ENCODE results near the gene GID8. TPM values are rescaled to one million over a fixed set of nuclear protein-coding genes. Genes with fewer than 3 reads are reported as not detected.

Gene GID8
- total and polyA plus RNA-seq, 9 of the 15 experiments (the other 6 are each of a cell fraction or from before 2014, with no cell fraction given): 7.5 to 31.6 (median 22.2) TPM

GRCh38 chr20:62971950-62972844 is 34.2 kb downstream of the GID8 start (continued):
- no peak for TF ChIP-seq FOXO4 (CRISPR knock-in tag; IDR thresholded peaks at IDR 0.05)
- 0 out of 4 replicates have a peak, but pooled peaks of 1 of the 2 experiments have one; percentile 55 for TF ChIP-seq UBTF (IDR thresholded peaks at IDR 0.05; ENCODE audit: borderline replicate concordance in 1 of 2, low read depth in 2 of 2, low read length in 2 of 2)
- no peak for TF ChIP-seq BRF2 (IDR thresholded peaks at IDR 0.05; ENCODE audit: borderline replicate concordance, insufficient read depth, insufficient read length)
- TF ChIP-seq BMI1 (IDR thresholded peaks at IDR 0.05; ENCODE audit: low read length): no peak
- TF ChIP-seq MNT (conservative IDR thresholded peaks at IDR 0.05): no peak
- no peak for TF ChIP-seq TFE3 (CRISPR knock-in tag; IDR thresholded peaks at IDR 0.05)
- no peak for TF ChIP-seq ZHX1 (conservative IDR thresholded peaks at IDR 0.05; ENCODE audit: low read length)
- no peak for TF ChIP-seq ZNF444 (CRISPR knock-in tag; IDR thresholded peaks at IDR 0.05)
- no peak for TF ChIP-seq NCOA2 (IDR thresholded peaks at IDR 0.05; ENCODE audit: partially characterized antibody in 2 of 2)
- TF ChIP-seq SMARCA5 (IDR thresholded peaks at IDR 0.05): peak; percentile 55; the same call in 1 of the 2 replicates
- TF ChIP-seq CGGBP1 (CRISPR knock-in tag; IDR thresholded peaks at IDR 0.05): no peak
- no peak for TF ChIP-seq ZNF311 (CRISPR knock-in tag; IDR thresholded peaks at IDR 0.05)
- TF ChIP-seq NFE2 (IDR thresholded peaks at IDR 0.05; ENCODE audit: low read depth): no peak
- no peak for TF ChIP-seq KDM4B (IDR thresholded peaks at IDR 0.05; ENCODE audit: borderline replicate concordance in 2 of 2, low read depth in 1 of 2)
